Iris pigment epithelial cell (primary cell): Measurements from ENCODE around the gene ATP2B2.
A peak's percentile ranks its signal among the peaks of the same experiment; 100 is the strongest.
"Not testable (repeated sequence)": the region's sequence is repeated elsewhere in the genome, so short reads cannot be mapped to it uniquely, and the experiment has no call there.

Experiments used
- DNase-seq: peaks from one replicate; pipeline ENCODE4 v3.0.0-alpha.2; 2011; ENCODE audit warnings: low read depth

The ATP2B2 gene

GRCh38 chr3:10321630-10322351 is 183.6 kb downstream of the ATP2B2 start:
- DNase-seq: no peak

- no peak for DNase-seq
These were observed 185.1 kb downstream of the ATP2B2 start for GRCh38 chr3:10320320-10320677.

GRCh38 chr3:10319804-10320203 is 185.6 kb downstream of the ATP2B2 start:
- peak; percentile 21 for DNase-seq

- DNase-seq: no peak
These were observed 186.1 kb downstream of the ATP2B2 start for GRCh38 chr3:10319251-10319650.

GRCh38 chr3:10317961-10318350 is 187.4 kb downstream of the ATP2B2 start:
- no peak for DNase-seq

- DNase-seq: no peak
These were observed 187.9 kb downstream of the ATP2B2 start for GRCh38 chr3:10317311-10317960.

GRCh38 chr3:10315771-10316344 is 189.5 kb downstream of the ATP2B2 start:
- no peak for DNase-seq

GRCh38 chr3:10315101-10315500 is 190.3 kb downstream of the ATP2B2 start:
- no peak for DNase-seq

- no peak for DNase-seq
These were observed 192.5 kb downstream of the ATP2B2 start for GRCh38 chr3:10312861-10313260.

GRCh38 chr3:10312391-10312790 is 193.0 kb downstream of the ATP2B2 start:
- no peak for DNase-seq

GRCh38 chr3:10311710-10312109 is 193.7 kb downstream of the ATP2B2 start:
- DNase-seq: no peak

- DNase-seq: peak; percentile 44
These were observed 194.8 kb downstream of the ATP2B2 start for GRCh38 chr3:10310578-10310977.

GRCh38 chr3:10309736-10310135 is 195.7 kb downstream of the ATP2B2 start:
- peak; percentile 47 for DNase-seq

GRCh38 chr3:10308678-10309077 is 196.7 kb downstream of the ATP2B2 start:
- no peak for DNase-seq

GRCh38 chr3:10306156-10306555 is 199.2 kb downstream of the ATP2B2 start:
- DNase-seq: no peak

- DNase-seq: no peak
These were observed 200.0 kb downstream of the ATP2B2 start for GRCh38 chr3:10305331-10305902.

- no peak for DNase-seq
These were observed 200.5 kb downstream of the ATP2B2 start for GRCh38 chr3:10304905-10305304.

- DNase-seq: no peak
These were observed 201.6 kb downstream of the ATP2B2 start for GRCh38 chr3:10303785-10304184.

- no peak for DNase-seq
These were observed 202.3 kb downstream of the ATP2B2 start for GRCh38 chr3:10303105-10303504.

GRCh38 chr3:10300087-10300486 is 205.3 kb downstream of the ATP2B2 start:
- DNase-seq: no peak

GRCh38 chr3:10299679-10300078 is 205.7 kb downstream of the ATP2B2 start:
- DNase-seq: peak; percentile 39

GRCh38 chr3:10299175-10299574 is 206.2 kb downstream of the ATP2B2 start:
- DNase-seq: peak; percentile 30

- not testable (repeated sequence) for DNase-seq
These were observed 207.3 kb downstream of the ATP2B2 start for GRCh38 chr3:10298064-10298463.
